Ectodermal cell (in vitro differentiated cells): Measurements from ENCODE around the gene KRT1.

Experiments used
- H3K27ac ChIP-seq: 2 replicates; pipeline ENCODE4 v1.7.0; 2013; ENCODE audit warnings: mild to moderate bottlenecking, low read depth, low read length; ENCODE audit not compliant: insufficient read depth, poor library complexity, severe bottlenecking
- H3K27me3 ChIP-seq: 2 replicates; pipeline ENCODE4 v1.7.0; 2013; ENCODE audit warnings: mild to moderate bottlenecking, low read length; ENCODE audit not compliant: insufficient read depth, control insufficient read depth, poor library complexity, severe bottlenecking
- H3K36me3 ChIP-seq: one replicate; pipeline ENCODE4 v1.7.0; 2013; ENCODE audit warnings: low read length; ENCODE audit not compliant: control insufficient read depth, insufficient read depth
- H3K4me1 ChIP-seq: one replicate; pipeline ENCODE4 v1.7.0; 2013; ENCODE audit warnings: low read length; ENCODE audit not compliant: control insufficient read depth, insufficient read depth
- H3K4me3 ChIP-seq: 2 replicates; pipeline ENCODE4 v1.7.0; 2013; ENCODE audit warnings: low read depth, low read length, control low read depth; ENCODE audit not compliant: insufficient read depth
- H3K9me3 ChIP-seq: 2 replicates; pipeline ENCODE4 v1.7.0; 2013; ENCODE audit warnings: mild to moderate bottlenecking, low read length, moderate library complexity; ENCODE audit not compliant: control insufficient read depth
- WGBS, 2 experiments: methylation state at CpG; one replicate each; pipeline ENCODE4 v1.1.7; 2013; ENCODE audit warnings: missing lambda C conversion rate in 2 of 2; 5-methylcytosine and 5-hydroxymethylcytosine counted together

KRT1 gene

GRCh38 chr12:52701281-52701680 lies 21.1 kb upstream of the KRT1 start:
- 85 to 86% methylated on average over 12 of the region's 12 CpGs for WGBS, 2 experiments
- Histone ChIP-seq H3K36me3 (no peaks in the 10 kb centered on the region), H3K27me3 (no peaks in the 10 kb centered on the region), H3K4me3 (no peak overlapping the region), H3K4me1 (peaks cover 9% of the 10 kb centered on the region), H3K9me3 (no peaks in the 10 kb centered on the region), H3K27ac (no peak overlapping the region)

- 95 to 96% methylated on average over 2 of the region's 2 CpGs for WGBS, 2 experiments
- Histone ChIP-seq H3K4me3 (no peak overlapping the region), H3K4me1 (peaks cover 9% of the 10 kb centered on the region), H3K27me3 (no peaks in the 10 kb centered on the region), H3K36me3 (no peaks in the 10 kb centered on the region), H3K9me3 (no peaks in the 10 kb centered on the region), H3K27ac (no peak overlapping the region)
Measured at GRCh38 chr12:52699960-52700359, 19.8 kb upstream of the KRT1 start.

- H3K36me3 ChIP-seq = no peaks in the 10 kb centered on the region
- no peaks in the 10 kb centered on the region for H3K27me3 ChIP-seq
- no peak overlapping the region for H3K27ac ChIP-seq
- H3K9me3 ChIP-seq = no peaks in the 10 kb centered on the region
- no peak overlapping the region for H3K4me3 ChIP-seq
- peaks cover 9% of the 10 kb centered on the region for H3K4me1 ChIP-seq
- 88 to 91% methylated on average over 2 of the region's 2 CpGs for WGBS, 2 experiments
Measured at GRCh38 chr12:52699373-52699772, 19.2 kb upstream of the KRT1 start.

GRCh38 chr12:52698651-52699340 lies 18.6 kb upstream of the KRT1 start:
- H3K9me3 ChIP-seq = no peaks in the 10 kb centered on the region
- H3K36me3 ChIP-seq = no peaks in the 10 kb centered on the region
- peaks cover 9% of the 10 kb centered on the region for H3K4me1 ChIP-seq
- H3K4me3 ChIP-seq = no peak overlapping the region
- 80 to 81% methylated on average over 11 of the region's 11 CpGs for WGBS, 2 experiments
- no peaks in the 10 kb centered on the region for H3K27me3 ChIP-seq
- no peak overlapping the region for H3K27ac ChIP-seq

- H3K27me3 ChIP-seq = peaks cover 4% of the 10 kb centered on the region
- 68 to 82% methylated on average over 2 of the region's 2 CpGs for WGBS, 2 experiments
Measured at GRCh38 chr12:52697058-52697582, 16.9 kb upstream of the KRT1 start.

GRCh38 chr12:52696588-52696987 lies 16.4 kb upstream of the KRT1 start:
- WGBS, 2 experiments = 94% methylated on average over 3 of the region's 3 CpGs
- Histone ChIP-seq H3K27me3 (peaks cover 8% of the 10 kb centered on the region), H3K27ac (no peak overlapping the region), H3K9me3 (no peaks in the 10 kb centered on the region), H3K4me1 (peaks cover 15% of the 10 kb centered on the region), H3K36me3 (no peaks in the 10 kb centered on the region), H3K4me3 (no peak overlapping the region)

More at GRCh38 chr12:52697058-52697582, 16.9 kb upstream of the KRT1 start:
- Histone ChIP-seq H3K36me3 (no peaks in the 10 kb centered on the region), H3K4me1 (peaks cover 10% of the 10 kb centered on the region), H3K27ac (no peak overlapping the region), H3K4me3 (no peak overlapping the region), H3K9me3 (no peaks in the 10 kb centered on the region)

- peaks cover 24% of the 10 kb centered on the region for H3K27me3 ChIP-seq
- H3K27ac ChIP-seq = no peak overlapping the region
- WGBS, 2 experiments = 88 to 89% methylated on average over 3 of the region's 3 CpGs
- peaks cover 26% of the 10 kb centered on the region for H3K4me1 ChIP-seq
- no peak overlapping the region for H3K4me3 ChIP-seq
- no peaks in the 10 kb centered on the region for H3K36me3 ChIP-seq
- no peaks in the 10 kb centered on the region for H3K9me3 ChIP-seq
Measured at GRCh38 chr12:52695039-52695438, 14.8 kb upstream of the KRT1 start.

GRCh38 chr12:52694151-52694550 lies 13.9 kb upstream of the KRT1 start:
- no peak overlapping the region for H3K4me3 ChIP-seq
- peaks cover 33% of the 10 kb centered on the region for H3K27me3 ChIP-seq
- H3K9me3 ChIP-seq = no peaks in the 10 kb centered on the region
- H3K27ac ChIP-seq = no peak overlapping the region
- H3K4me1 ChIP-seq = peaks cover 24% of the 10 kb centered on the region
- WGBS, 2 experiments = 91 to 97% methylated on average over 3 to 5 of the region's 6 CpGs
- H3K36me3 ChIP-seq = no peaks in the 10 kb centered on the region

- H3K4me1 ChIP-seq = peaks cover 17% of the 10 kb centered on the region
- H3K27me3 ChIP-seq = peaks cover 39% of the 10 kb centered on the region
- H3K27ac ChIP-seq = no peak overlapping the region
- no peak overlapping the region for H3K4me3 ChIP-seq
- H3K36me3 ChIP-seq = no peaks in the 10 kb centered on the region
- WGBS, 2 experiments = 78 to 82% methylated on average over 5 of the region's 5 CpGs
- H3K9me3 ChIP-seq = no peaks in the 10 kb centered on the region
Measured at GRCh38 chr12:52693261-52693660, 13.1 kb upstream of the KRT1 start.

- Histone ChIP-seq H3K9me3 (no peaks in the 10 kb centered on the region), H3K4me1 (peaks cover 17% of the 10 kb centered on the region), H3K27ac (no peak overlapping the region), H3K36me3 (no peaks in the 10 kb centered on the region), H3K4me3 (no peak overlapping the region), H3K27me3 (peaks cover 39% of the 10 kb centered on the region)
- WGBS, 2 experiments = 50 to 57% methylated on average over 8 of the region's 8 CpGs
Measured at GRCh38 chr12:52692254-52692653, 12.0 kb upstream of the KRT1 start.
